ENCODE measurements around the gene PRR19. TPM values are rescaled to one million over a fixed set of nuclear protein-coding genes. Genes with fewer than 3 reads are reported as not detected.
A peak's percentile ranks its signal among the peaks of the same experiment; 100 is the strongest.

The PRR19 gene
- total and polyA plus RNA-seq, 8 donors, result 0.68 to 0.98 TPM; not detected in 6

DNA sequence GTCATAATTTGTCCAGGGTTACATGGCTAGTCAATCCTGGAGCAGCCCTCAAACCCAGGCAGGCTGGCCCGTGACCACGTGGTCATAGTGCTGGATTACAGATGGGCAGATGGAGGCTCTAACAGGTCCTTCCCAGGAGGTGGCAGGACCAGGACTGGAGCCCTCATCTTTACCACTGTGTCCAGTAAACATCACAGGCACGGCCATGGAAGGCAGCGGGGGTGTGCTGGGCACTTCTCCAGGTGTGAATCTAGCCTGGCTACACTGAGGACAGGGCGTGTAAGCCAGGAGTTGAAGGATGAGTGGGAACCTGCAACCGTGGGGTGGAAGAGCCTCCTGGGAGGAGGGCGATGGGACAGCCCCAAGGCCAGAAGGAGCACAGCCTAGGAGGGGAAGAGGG lies 26.8 kb upstream of the PRR19 start:
- peaks cover 30 to 47% (median 44%) of the 10 kb centered on the region in 4 donors for H3K36me3 ChIP-seq
- no peak overlapping the region for H3K4me3 ChIP-seq
- H3K4me1 ChIP-seq, result peaks cover 55 to 89% (median 82%) of the 10 kb centered on the region in 4 donors
- no peaks in the 10 kb centered on the region for H3K27me3 ChIP-seq
- H3K27ac ChIP-seq, result peak overlapping the region in 3 of 5 donors; percentile 0 to 26 (median 25)
- DNase-seq, result no peak
- WGBS, 5 donors, result 53 to 63% (median 57%) methylated on average over 7 of the region's 7 CpGs
- intact Hi-C loops (cut with DNase I; ENCODE audit: low total_unique reads), result no loop called here
- TF ChIP-seq, protein P1, sequence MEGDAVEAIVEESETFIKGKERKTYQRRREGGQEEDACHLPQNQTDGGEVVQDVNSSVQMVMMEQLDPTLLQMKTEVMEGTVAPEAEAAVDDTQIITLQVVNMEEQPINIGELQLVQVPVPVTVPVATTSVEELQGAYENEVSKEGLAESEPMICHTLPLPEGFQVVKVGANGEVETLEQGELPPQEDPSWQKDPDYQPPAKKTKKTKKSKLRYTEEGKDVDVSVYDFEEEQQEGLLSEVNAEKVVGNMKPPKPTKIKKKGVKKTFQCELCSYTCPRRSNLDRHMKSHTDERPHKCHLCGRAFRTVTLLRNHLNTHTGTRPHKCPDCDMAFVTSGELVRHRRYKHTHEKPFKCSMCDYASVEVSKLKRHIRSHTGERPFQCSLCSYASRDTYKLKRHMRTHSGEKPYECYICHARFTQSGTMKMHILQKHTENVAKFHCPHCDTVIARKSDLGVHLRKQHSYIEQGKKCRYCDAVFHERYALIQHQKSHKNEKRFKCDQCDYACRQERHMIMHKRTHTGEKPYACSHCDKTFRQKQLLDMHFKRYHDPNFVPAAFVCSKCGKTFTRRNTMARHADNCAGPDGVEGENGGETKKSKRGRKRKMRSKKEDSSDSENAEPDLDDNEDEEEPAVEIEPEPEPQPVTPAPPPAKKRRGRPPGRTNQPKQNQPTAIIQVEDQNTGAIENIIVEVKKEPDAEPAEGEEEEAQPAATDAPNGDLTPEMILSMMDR (IDR thresholded peaks at IDR 0.05), result no peak
- TF ChIP-seq POLR2A (IDR thresholded peaks at IDR 0.05), result no peak
- TF ChIP-seq EP300 (IDR thresholded peaks at IDR 0.05), result no peak
- TF ChIP-seq POLR2AphosphoS5 (IDR thresholded peaks at IDR 0.05), result no peak
- H3K9me3 ChIP-seq, result no peaks in the 10 kb centered on the region

DNA sequence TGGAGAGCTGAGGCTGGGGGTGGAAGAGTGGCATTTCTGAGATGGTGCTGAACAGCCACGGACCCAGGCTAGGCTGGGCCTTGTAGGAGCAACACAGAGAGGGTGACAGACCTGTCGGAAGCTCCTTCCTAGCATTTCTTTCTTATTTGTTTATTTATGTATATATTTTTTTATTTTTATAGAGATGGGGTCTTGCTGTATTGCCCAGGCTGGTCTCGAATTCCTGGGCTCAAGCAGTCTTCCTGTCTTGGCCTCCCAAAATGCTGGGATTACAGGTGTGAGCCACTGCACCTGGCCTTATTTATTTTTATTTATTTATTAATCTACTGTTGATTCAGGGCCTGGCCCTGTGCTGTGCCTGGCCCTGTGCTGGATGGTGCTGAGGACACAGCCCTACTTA lies 26.4 kb upstream of the PRR19 start:
- no peak for TF ChIP-seq POLR2AphosphoS5 (IDR thresholded peaks at IDR 0.05)
- TF ChIP-seq, protein P1 (IDR thresholded peaks at IDR 0.05), result no peak
- TF ChIP-seq EP300 (IDR thresholded peaks at IDR 0.05), result no peak
- TF ChIP-seq POLR2A (IDR thresholded peaks at IDR 0.05), result no peak
- Histone ChIP-seq H3K36me3 (peaks cover 30 to 47% (median 44%) of the 10 kb centered on the region in 4 donors), H3K27me3 (no peaks in the 10 kb centered on the region), H3K4me1 (peaks cover 51 to 89% (median 80%) of the 10 kb centered on the region in 4 donors), H3K27ac (peak overlapping the region in 3 of 5 donors; percentile 4 to 98 (median 25)), H3K4me3 (no peak overlapping the region), H3K9me3 (no peaks in the 10 kb centered on the region)
- WGBS, 5 donors, result 77 to 93% (median 87%) methylated on average over 3 of the region's 3 CpGs
- DNase-seq, result no peak
- intact Hi-C loops (cut with DNase I; ENCODE audit: low total_unique reads), result no loop called here

DNA sequence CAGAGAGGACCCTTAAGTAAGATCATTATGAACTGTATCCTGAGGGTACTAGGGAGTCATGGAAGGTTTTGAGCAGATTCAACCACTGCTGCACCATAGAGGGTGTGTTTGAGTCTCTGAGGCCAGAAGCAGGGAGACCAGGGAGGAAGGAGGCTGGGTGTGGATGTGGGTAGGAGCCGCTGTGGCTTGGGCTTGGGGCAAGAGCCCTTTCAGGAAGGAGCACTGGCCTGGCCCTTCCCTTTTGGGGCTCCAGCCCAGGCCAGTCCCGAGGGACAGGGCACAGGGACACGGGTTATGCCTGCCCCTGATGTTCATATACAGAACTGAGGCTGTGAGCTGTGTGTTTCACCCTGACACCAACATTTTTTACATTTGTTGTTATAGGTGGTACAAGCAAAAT lies 25.6 kb upstream of the PRR19 start:
- Histone ChIP-seq H3K4me1 (peaks cover 49 to 89% (median 80%) of the 10 kb centered on the region in 4 donors), H3K36me3 (peaks cover 30 to 47% (median 44%) of the 10 kb centered on the region in 4 donors), H3K27ac (peak overlapping the region in 4 of 5 donors; percentile 37 to 100 (median 96)), H3K4me3 (no peak overlapping the region), H3K9me3 (no peaks in the 10 kb centered on the region), H3K27me3 (no peaks in the 10 kb centered on the region)
- intact Hi-C loops (cut with DNase I; ENCODE audit: low total_unique reads), result no loop called here
- WGBS, 5 donors, result 40 to 73% (median 68%) methylated on average over 3 of the region's 3 CpGs
- TF ChIP-seq POLR2AphosphoS5 (IDR thresholded peaks at IDR 0.05) (no peak), EP300 (IDR thresholded peaks at IDR 0.05) (no peak), POLR2A (IDR thresholded peaks at IDR 0.05) (no peak)
- TF ChIP-seq, protein P1 (IDR thresholded peaks at IDR 0.05), result no peak
- DNase-seq, result no peak

DNA sequence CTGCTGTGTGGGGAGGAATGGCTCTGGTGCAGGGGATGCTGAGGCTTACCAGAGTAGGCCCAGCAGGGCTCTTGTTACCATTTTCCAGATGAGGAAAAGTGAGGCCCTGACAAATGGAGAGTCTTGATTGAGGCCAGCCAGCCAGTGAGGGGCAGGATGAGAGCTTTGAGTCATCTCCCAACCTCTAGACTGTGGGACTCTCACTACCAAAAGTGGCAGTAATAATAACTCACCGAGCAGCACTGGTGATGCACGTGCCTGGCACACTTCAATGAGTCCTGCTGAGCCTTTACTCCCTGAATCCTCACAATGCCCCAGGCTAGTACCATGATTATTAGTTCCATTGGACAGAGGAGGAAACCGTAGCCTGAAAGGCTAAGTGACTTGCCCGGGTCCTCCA lies 25.1 kb upstream of the PRR19 start:
- Histone ChIP-seq H3K4me3 (no peak overlapping the region), H3K36me3 (peaks cover 29 to 43% (median 41%) of the 10 kb centered on the region in 4 donors), H3K9me3 (no peaks in the 10 kb centered on the region), H3K27me3 (no peaks in the 10 kb centered on the region), H3K27ac (peak overlapping the region in 4 of 5 donors; percentile 94 to 100 (median 96)), H3K4me1 (peaks cover 53 to 89% (median 81%) of the 10 kb centered on the region in 4 donors)
- intact Hi-C loops (cut with DNase I; ENCODE audit: low total_unique reads), result no loop called here
- WGBS, 5 donors, result 62 to 87% (median 78%) methylated on average over 4 of the region's 4 CpGs
- no peak for TF ChIP-seq POLR2AphosphoS5 (IDR thresholded peaks at IDR 0.05)
- no peak for TF ChIP-seq EP300 (IDR thresholded peaks at IDR 0.05)
- TF ChIP-seq POLR2A (IDR thresholded peaks at IDR 0.05), result no peak
- TF ChIP-seq, protein P1 (IDR thresholded peaks at IDR 0.05), result no peak
- no peak for DNase-seq

Measured in stomach (tissue), 9 donors.